HG03175 (cell line): ENCODE data around the gene DLG2.

ENCODE experiments used
- ATAC-seq: cut with Tn5 transposase; IDR thresholded peaks from one replicate; pipeline ENCODE4 v1.9.1; 2021; ENCODE audit warnings: mild to moderate bottlenecking, moderate library complexity; ENCODE audit not compliant: unreplicated experiment

DLG2 gene

DNA sequence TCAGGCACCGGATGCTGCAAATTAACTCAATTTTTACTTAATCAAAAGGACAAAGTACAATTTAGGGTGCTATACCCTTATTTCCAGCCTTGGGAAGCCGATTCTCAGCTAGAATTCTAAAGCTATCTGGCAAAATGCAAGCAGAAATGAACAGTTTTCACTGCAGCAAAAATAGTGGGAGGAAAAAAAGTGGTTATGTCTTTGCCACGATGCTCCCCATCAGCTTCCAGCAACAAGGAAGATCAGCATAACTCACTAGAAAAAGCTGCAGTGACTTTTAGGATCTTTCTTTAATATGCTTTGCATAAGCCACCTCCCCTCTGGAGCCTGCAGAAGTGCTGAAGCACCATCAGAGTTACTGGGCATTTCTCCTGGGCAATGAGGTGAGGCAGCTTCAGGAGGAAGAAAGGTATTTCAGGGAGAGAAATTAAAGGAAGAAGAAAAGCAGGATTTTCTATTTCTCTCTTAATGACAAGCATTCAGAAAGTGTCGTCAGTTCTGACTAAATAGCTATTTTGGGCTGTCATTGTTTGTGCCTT lies 702.9 kb downstream of the DLG2 start:
- ATAC-seq = no peak

DNA sequence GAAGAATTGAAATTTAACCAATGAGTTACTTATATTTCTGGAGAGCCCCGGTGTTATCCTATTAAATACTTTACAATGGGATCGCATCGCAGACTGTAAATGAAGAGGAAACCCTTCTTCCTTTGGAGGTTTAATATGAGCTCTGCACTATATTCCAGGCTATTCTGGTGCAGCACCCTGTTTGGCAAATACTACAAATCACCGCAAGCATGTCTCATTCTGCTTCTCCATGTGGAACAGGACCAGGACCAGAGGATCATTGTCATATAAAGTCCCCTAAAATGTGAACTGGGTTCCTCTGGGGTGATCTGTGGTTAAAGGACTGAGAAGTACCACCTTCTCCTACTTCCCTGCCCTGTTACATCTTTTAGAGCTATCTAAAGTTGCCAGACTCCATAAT lies 703.7 kb downstream of the DLG2 start:
- no peak for ATAC-seq

DNA sequence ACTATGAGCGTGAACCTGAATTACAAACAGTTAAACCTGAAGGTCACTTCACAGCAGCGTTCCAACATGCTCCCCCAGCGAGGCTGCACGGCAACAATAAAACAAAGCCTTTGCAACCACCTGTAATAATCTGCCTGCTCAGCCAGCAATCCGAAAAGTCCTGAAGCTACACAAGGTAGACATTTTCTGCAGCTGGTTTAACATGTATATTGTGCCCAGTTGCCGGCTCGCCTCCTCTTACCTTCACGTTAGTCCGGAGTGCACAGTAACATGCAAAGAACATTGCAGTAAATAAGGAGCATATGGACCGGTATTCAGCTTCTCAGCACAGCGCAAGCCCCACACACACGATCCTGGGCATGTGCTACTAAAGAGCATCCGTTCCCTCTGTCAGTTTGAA lies 704.3 kb downstream of the DLG2 start:
- no peak for ATAC-seq

- no peak for ATAC-seq
Observed at GRCh38 chr11:84922212-84922805, 704.8 kb downstream of the DLG2 start.

- no peak for ATAC-seq
Observed at GRCh38 chr11:84914511-84914910, 712.6 kb downstream of the DLG2 start.

GRCh38 chr11:84909740-84910139 lies 717.4 kb downstream of the DLG2 start:
- ATAC-seq = no peak

- ATAC-seq = no peak
Observed at GRCh38 chr11:84906995-84907394, 720.1 kb downstream of the DLG2 start.

- ATAC-seq = no peak
Observed at GRCh38 chr11:84905411-84905810, 721.7 kb downstream of the DLG2 start.

GRCh38 chr11:84902445-84902844 lies 724.7 kb downstream of the DLG2 start:
- ATAC-seq = no peak

DNA sequence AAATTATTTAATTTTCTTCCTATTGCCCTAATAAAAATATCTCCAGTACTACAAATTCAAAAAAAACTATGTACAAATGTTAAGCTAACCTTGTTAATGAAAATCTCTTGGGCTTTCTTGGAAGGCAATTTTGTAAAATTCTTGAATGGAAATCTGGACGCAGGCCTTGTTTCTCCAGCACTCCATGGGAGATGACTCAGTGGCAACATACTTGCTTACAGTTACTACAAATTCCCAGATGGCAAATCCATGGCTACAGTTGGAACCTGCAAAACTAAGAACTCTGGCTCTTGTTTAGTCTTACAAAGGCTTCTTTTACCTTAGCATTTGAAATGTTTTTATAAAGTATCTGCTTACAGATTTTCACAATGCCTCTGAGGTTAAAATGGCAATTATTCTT lies 725.2 kb downstream of the DLG2 start:
- no peak for ATAC-seq

DNA sequence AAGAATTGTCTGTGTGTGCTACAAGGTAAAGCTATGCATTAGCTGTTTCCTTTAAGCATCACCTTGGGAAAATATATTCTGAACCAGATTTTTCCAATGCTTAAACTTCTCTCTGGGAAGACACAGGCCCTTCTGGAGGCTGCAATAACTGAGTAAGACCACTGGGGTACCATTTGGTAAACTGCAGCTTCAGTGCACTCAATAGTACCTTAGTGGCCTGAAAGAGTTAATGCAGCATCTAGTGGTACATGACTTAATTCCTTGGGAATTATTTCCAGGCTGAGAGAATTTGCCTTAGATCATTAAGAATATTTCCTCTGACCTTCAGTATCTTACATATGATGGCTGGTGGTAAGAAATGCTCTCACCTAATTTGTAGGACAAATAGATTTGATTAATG lies 727.4 kb downstream of the DLG2 start:
- ATAC-seq = peak; percentile 87

- no peak for ATAC-seq
Observed at GRCh38 chr11:84899134-84899533, 728.0 kb downstream of the DLG2 start.

- ATAC-seq = no peak
Observed at GRCh38 chr11:84894666-84895065, 732.5 kb downstream of the DLG2 start.

DNA sequence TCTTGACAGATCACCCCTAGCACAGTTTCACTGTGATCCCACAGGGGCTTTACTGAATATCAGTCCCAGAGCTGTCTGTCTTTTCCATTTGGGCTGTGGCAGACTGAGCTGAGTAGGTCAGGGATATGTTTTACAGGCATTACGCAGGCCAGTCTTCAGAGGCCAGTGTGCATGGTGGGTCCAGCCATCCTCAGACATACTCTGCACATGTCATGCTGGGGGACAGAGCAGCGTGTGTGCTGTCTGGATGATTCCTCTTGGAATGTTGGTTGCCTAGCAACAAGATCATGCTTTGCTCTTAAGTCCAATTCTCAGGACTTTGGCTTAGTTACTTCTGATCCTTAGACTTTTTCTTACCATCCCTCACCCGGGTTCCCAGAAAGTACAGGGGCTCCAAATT lies 736.5 kb downstream of the DLG2 start:
- no peak for ATAC-seq

DNA sequence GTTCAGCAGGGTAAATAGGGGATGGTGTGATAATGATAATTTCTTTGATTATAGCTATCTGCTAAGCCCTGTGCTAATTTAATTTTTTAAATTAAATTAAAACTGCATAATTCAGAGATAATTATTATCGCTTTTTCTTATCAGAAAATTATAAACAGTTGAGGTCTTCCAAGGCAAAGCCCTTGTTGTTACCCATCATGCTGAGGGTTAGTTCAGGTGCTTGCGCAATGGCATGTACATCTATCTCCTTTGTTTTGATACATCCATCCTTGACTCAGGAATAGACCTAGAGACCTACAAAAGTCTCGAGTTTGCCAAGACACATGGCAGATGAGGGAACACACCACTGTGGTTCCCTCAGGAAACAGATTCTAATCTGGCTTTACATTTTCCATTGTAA lies 737.6 kb downstream of the DLG2 start:
- ATAC-seq = no peak

- ATAC-seq = no peak
Observed at GRCh38 chr11:84887055-84887629, 740.0 kb downstream of the DLG2 start.

- ATAC-seq = no peak
Observed at GRCh38 chr11:84886344-84886743, 740.8 kb downstream of the DLG2 start.

GRCh38 chr11:84884836-84885235 lies 742.3 kb downstream of the DLG2 start:
- no peak for ATAC-seq

DNA sequence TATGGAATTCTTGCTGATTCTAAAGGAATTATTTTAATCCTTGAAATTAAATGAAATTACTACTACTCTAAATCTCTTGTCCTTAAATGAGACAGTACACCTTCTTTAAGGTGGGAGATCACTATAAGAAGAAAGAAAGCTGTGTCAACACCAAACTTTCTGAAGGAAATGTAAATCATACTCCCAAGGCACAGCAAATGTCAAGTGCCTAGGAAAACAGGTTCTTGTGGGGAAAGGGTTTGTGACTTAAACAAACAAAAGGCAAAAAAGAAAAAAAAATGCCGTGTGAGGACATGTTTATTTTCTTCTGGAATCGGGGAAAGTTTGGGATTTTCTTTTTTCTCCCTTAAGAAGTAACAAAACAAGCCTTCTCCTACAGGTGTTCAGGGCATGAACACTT lies 745.1 kb downstream of the DLG2 start:
- ATAC-seq = no peak

GRCh38 chr11:84871116-84871515 lies 756.0 kb downstream of the DLG2 start:
- no peak for ATAC-seq

DNA sequence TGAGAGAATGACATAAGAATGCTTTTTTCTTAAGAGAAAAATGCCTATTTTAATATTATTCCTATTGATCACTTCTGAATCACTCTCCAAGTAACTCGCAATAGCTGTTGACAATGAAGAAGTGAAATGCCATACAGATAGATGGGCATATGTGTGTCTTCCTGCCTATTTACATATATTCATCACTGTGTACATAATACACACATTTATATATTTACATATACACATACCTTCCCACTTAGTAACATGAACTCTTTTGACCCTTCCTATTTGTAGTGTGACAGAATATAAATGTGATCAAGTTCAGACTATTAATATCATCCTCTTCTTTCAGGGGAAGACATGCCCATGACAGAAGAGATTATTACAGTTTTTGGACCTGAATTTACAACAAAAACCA lies 756.7 kb downstream of the DLG2 start:
- ATAC-seq = no peak

DNA sequence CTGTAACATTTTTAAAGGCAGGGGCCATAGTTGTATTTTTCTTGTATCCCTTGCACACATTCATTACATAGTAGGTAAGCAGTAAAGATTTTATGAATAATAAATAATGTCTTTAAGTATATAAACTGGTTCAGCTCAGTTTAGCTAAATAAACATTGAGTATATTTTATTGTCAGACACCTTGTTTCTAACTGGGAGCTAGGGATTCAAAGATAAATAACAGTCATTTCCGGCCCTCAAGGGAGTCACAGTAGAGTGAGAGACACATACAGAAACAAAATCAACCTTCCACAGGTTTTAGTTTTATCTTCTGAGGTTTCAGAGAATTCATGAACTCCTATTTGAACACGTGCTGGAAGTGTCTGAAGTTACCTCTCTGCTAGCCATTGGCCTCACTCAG lies 760.2 kb downstream of the DLG2 start:
- no peak for ATAC-seq
